ENCODE measurements around the gene VWF.

The VWF gene

GRCh38 chr12:6052206-6052939, 72.1 kb downstream of the VWF start:
- Histone ChIP-seq H3K9me3 (ENCODE audit: low read length) (no peaks in the 10 kb centered on the region), H3K36me3 (ENCODE audit: insufficient read depth, low read length) (no peaks in the 10 kb centered on the region), H3K27ac (ENCODE audit: low read depth, low read length) (no peak overlapping the region), H3K4me1 (ENCODE audit: insufficient read depth, low read length) (no peaks in the 10 kb centered on the region), H3K27me3 (ENCODE audit: control insufficient read depth in 1 of 2, insufficient read depth in 2 of 2, low read length in 2 of 2) (peaks cover 0 to 14% of the 10 kb centered on the region in 2 donors), H3K4me3 (ENCODE audit: low read depth in 1 of 2, low read length in 2 of 2) (no peak overlapping the region), H3K9ac (ENCODE audit: low read length) (no peak overlapping the region)

- Histone ChIP-seq H3K4me1 (ENCODE audit: insufficient read depth, low read length) (no peaks in the 10 kb centered on the region), H3K4me3 (ENCODE audit: low read depth in 1 of 2, low read length in 2 of 2) (no peak overlapping the region), H3K36me3 (ENCODE audit: insufficient read depth, low read length) (no peaks in the 10 kb centered on the region)
Observed at GRCh38 chr12:6049992-6050391, 74.5 kb downstream of the VWF start.

GRCh38 chr12:6049587-6049986, 74.9 kb downstream of the VWF start:
- no peaks in the 10 kb centered on the region for H3K4me1 ChIP-seq (ENCODE audit: insufficient read depth, low read length)
- H3K9me3 ChIP-seq (ENCODE audit: low read length): no peaks in the 10 kb centered on the region
- no peaks in the 10 kb centered on the region for H3K27me3 ChIP-seq (ENCODE audit: control insufficient read depth in 1 of 2, insufficient read depth in 2 of 2, low read length in 2 of 2)
- no peaks in the 10 kb centered on the region for H3K36me3 ChIP-seq (ENCODE audit: insufficient read depth, low read length)
- H3K27ac ChIP-seq (ENCODE audit: low read depth, low read length): no peak overlapping the region
- no peak overlapping the region for H3K9ac ChIP-seq (ENCODE audit: low read length)
- no peak overlapping the region for H3K4me3 ChIP-seq (ENCODE audit: low read depth in 1 of 2, low read length in 2 of 2)

More at GRCh38 chr12:6049992-6050391, 74.5 kb downstream of the VWF start:
- Histone ChIP-seq H3K9me3 (ENCODE audit: low read length) (no peaks in the 10 kb centered on the region), H3K27me3 (ENCODE audit: control insufficient read depth in 1 of 2, insufficient read depth in 2 of 2, low read length in 2 of 2) (no peaks in the 10 kb centered on the region), H3K27ac (ENCODE audit: low read depth, low read length) (no peak overlapping the region), H3K9ac (ENCODE audit: low read length) (no peak overlapping the region)

GRCh38 chr12:6047249-6048237, 76.9 kb downstream of the VWF start:
- no peaks in the 10 kb centered on the region for H3K36me3 ChIP-seq (ENCODE audit: insufficient read depth, low read length)
- no peak overlapping the region for H3K4me3 ChIP-seq (ENCODE audit: low read depth in 1 of 2, low read length in 2 of 2)
- no peaks in the 10 kb centered on the region for H3K27me3 ChIP-seq (ENCODE audit: control insufficient read depth in 1 of 2, insufficient read depth in 2 of 2, low read length in 2 of 2)
- no peaks in the 10 kb centered on the region for H3K9me3 ChIP-seq (ENCODE audit: low read length)
- no peak overlapping the region for H3K27ac ChIP-seq (ENCODE audit: low read depth, low read length)
- no peak overlapping the region for H3K9ac ChIP-seq (ENCODE audit: low read length)
- H3K4me1 ChIP-seq (ENCODE audit: insufficient read depth, low read length): no peaks in the 10 kb centered on the region

GRCh38 chr12:6046511-6047180, 77.8 kb downstream of the VWF start:
- no peaks in the 10 kb centered on the region for H3K9me3 ChIP-seq (ENCODE audit: low read length)
- H3K36me3 ChIP-seq (ENCODE audit: insufficient read depth, low read length): no peaks in the 10 kb centered on the region
- H3K9ac ChIP-seq (ENCODE audit: low read length): no peak overlapping the region
- H3K27ac ChIP-seq (ENCODE audit: low read depth, low read length): no peak overlapping the region
- H3K4me3 ChIP-seq (ENCODE audit: low read depth in 1 of 2, low read length in 2 of 2): no peak overlapping the region
- H3K27me3 ChIP-seq (ENCODE audit: control insufficient read depth in 1 of 2, insufficient read depth in 2 of 2, low read length in 2 of 2): no peaks in the 10 kb centered on the region
- no peaks in the 10 kb centered on the region for H3K4me1 ChIP-seq (ENCODE audit: insufficient read depth, low read length)

GRCh38 chr12:6045438-6045837, 79.0 kb downstream of the VWF start:
- H3K27me3 ChIP-seq (ENCODE audit: control insufficient read depth in 1 of 2, insufficient read depth in 2 of 2, low read length in 2 of 2): no peaks in the 10 kb centered on the region
- no peaks in the 10 kb centered on the region for H3K9me3 ChIP-seq (ENCODE audit: low read length)
- H3K4me1 ChIP-seq (ENCODE audit: insufficient read depth, low read length): no peaks in the 10 kb centered on the region
- H3K36me3 ChIP-seq (ENCODE audit: insufficient read depth, low read length): no peaks in the 10 kb centered on the region
- no peak overlapping the region for H3K9ac ChIP-seq (ENCODE audit: low read length)
- no peak overlapping the region for H3K27ac ChIP-seq (ENCODE audit: low read depth, low read length)
- H3K4me3 ChIP-seq (ENCODE audit: low read depth in 1 of 2, low read length in 2 of 2): no peak overlapping the region

GRCh38 chr12:6044082-6044481, 80.4 kb downstream of the VWF start:
- H3K36me3 ChIP-seq (ENCODE audit: insufficient read depth, low read length): no peaks in the 10 kb centered on the region
- H3K9me3 ChIP-seq (ENCODE audit: low read length): no peaks in the 10 kb centered on the region
- peaks cover 4% of the 10 kb centered on the region for H3K4me1 ChIP-seq (ENCODE audit: insufficient read depth, low read length)
- H3K4me3 ChIP-seq (ENCODE audit: low read depth in 1 of 2, low read length in 2 of 2): no peak overlapping the region
- H3K27me3 ChIP-seq (ENCODE audit: control insufficient read depth in 1 of 2, insufficient read depth in 2 of 2, low read length in 2 of 2): no peaks in the 10 kb centered on the region
- no peak overlapping the region for H3K27ac ChIP-seq (ENCODE audit: low read depth, low read length)
- H3K9ac ChIP-seq (ENCODE audit: low read length): no peak overlapping the region

GRCh38 chr12:6042446-6042845, 82.0 kb downstream of the VWF start:
- H3K9me3 ChIP-seq (ENCODE audit: low read length): no peaks in the 10 kb centered on the region
- peaks cover 4% of the 10 kb centered on the region for H3K4me1 ChIP-seq (ENCODE audit: insufficient read depth, low read length)
- H3K27ac ChIP-seq (ENCODE audit: low read depth, low read length): no peak overlapping the region
- H3K36me3 ChIP-seq (ENCODE audit: insufficient read depth, low read length): no peaks in the 10 kb centered on the region
- no peaks in the 10 kb centered on the region for H3K27me3 ChIP-seq (ENCODE audit: control insufficient read depth in 1 of 2, insufficient read depth in 2 of 2, low read length in 2 of 2)
- H3K9ac ChIP-seq (ENCODE audit: low read length): no peak overlapping the region
- no peak overlapping the region for H3K4me3 ChIP-seq (ENCODE audit: low read depth in 1 of 2, low read length in 2 of 2)

GRCh38 chr12:6041891-6042290, 82.6 kb downstream of the VWF start:
- Histone ChIP-seq H3K9me3 (ENCODE audit: low read length) (no peaks in the 10 kb centered on the region), H3K4me3 (ENCODE audit: low read depth in 1 of 2, low read length in 2 of 2) (no peak overlapping the region), H3K27ac (ENCODE audit: low read depth, low read length) (no peak overlapping the region), H3K36me3 (ENCODE audit: insufficient read depth, low read length) (no peaks in the 10 kb centered on the region), H3K27me3 (ENCODE audit: control insufficient read depth in 1 of 2, insufficient read depth in 2 of 2, low read length in 2 of 2) (no peaks in the 10 kb centered on the region), H3K9ac (ENCODE audit: low read length) (no peak overlapping the region), H3K4me1 (ENCODE audit: insufficient read depth, low read length) (peaks cover 4% of the 10 kb centered on the region)

GRCh38 chr12:6040815-6041214, 83.7 kb downstream of the VWF start:
- no peak overlapping the region for H3K4me3 ChIP-seq (ENCODE audit: low read depth in 1 of 2, low read length in 2 of 2)
- H3K9me3 ChIP-seq (ENCODE audit: low read length): no peaks in the 10 kb centered on the region
- no peak overlapping the region for H3K9ac ChIP-seq (ENCODE audit: low read length)
- H3K36me3 ChIP-seq (ENCODE audit: insufficient read depth, low read length): no peaks in the 10 kb centered on the region
- H3K27ac ChIP-seq (ENCODE audit: low read depth, low read length): no peak overlapping the region
- H3K4me1 ChIP-seq (ENCODE audit: insufficient read depth, low read length): peaks cover 4% of the 10 kb centered on the region
- H3K27me3 ChIP-seq (ENCODE audit: control insufficient read depth in 1 of 2, insufficient read depth in 2 of 2, low read length in 2 of 2): no peaks in the 10 kb centered on the region

- H3K27ac ChIP-seq (ENCODE audit: low read depth, low read length): no peak overlapping the region
- no peaks in the 10 kb centered on the region for H3K27me3 ChIP-seq (ENCODE audit: control insufficient read depth in 1 of 2, insufficient read depth in 2 of 2, low read length in 2 of 2)
- no peaks in the 10 kb centered on the region for H3K9me3 ChIP-seq (ENCODE audit: low read length)
- no peak overlapping the region for H3K9ac ChIP-seq (ENCODE audit: low read length)
- no peaks in the 10 kb centered on the region for H3K36me3 ChIP-seq (ENCODE audit: insufficient read depth, low read length)
- no peak overlapping the region for H3K4me3 ChIP-seq (ENCODE audit: low read depth in 1 of 2, low read length in 2 of 2)
- peaks cover 4% of the 10 kb centered on the region for H3K4me1 ChIP-seq (ENCODE audit: insufficient read depth, low read length)
Observed at GRCh38 chr12:6039894-6040601, 84.4 kb downstream of the VWF start.

Data from muscle layer of colon (tissue), 2 donors.